NCI-H82 treated with DMSO at 0.1 percent for 48 hours (cell line): ENCODE measurements around the gene NPAT.
"Not testable (repeated sequence)": the region's sequence is repeated elsewhere in the genome, so short reads cannot be mapped to it uniquely, and the experiment has no call there.

Experiments used
- DNase-seq: peaks from one replicate; lab custom pipeline; 2025; ENCODE audit not compliant: unreplicated experiment; lab: John Stamatoyannopoulos, UW

Gene NPAT

GRCh38 chr11:108220721-108221336 is 1.6 kb downstream of the NPAT start:
- DNase-seq: no peak

DNA sequence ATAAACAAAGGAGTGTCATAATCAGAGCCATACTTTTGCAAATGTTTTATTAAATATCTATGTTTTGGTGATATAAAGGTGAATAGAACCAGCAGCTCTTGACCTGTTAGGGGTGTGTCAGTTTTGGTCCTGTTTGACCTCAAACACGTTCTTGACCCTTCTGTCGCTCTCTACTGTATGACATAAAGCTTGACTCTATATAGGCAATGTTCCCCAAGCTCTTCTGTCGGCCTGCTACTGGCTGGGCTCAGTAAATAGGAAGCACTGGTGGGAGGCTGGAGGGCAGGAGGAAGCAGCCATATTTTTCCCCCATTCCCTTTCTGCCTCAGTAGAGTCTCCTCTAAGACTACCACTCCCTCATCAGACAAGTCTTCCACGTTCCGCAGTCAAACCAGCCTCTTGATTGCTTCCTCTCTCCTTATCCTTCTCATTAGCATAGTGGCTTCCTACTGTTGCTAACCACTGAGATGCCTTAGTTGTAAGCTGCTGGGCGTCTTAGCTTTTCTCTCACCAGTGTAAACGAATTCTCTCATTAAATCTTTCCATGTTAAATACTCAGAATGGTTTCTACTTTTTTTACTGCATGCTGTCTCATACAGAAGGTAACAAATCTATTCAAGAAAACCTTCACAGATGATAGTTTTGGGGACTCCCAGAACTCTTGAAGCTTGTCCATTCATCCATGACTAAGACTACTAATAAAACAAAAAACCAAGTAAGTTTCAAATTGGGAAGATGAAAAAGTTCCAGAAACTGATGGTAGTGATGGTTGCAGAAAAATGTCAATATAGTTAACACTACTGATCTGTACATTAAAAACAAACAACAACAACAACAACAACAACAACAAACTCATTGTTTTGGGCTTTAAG is 3.3 kb downstream of the NPAT start:
- DNase-seq: no peak

DNA sequence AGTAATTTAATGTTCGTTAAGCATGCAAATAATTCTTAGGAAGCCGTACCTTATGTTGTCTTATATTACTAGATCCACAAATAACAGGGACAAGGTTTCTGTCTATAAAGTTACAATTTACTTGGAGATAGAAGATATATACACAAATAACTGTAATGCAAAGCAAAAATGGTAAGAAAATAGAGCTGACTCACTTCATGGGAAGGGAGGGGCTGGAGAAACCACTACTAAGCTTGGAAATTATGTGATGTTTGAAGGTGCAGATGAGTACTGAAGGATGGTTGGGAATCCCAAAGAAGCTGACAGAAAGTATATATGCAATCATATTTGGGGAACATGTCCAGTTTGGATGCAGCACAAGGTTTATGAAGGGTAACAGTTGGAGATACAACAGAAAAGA is 4.0 kb downstream of the NPAT start:
- no peak for DNase-seq

DNA sequence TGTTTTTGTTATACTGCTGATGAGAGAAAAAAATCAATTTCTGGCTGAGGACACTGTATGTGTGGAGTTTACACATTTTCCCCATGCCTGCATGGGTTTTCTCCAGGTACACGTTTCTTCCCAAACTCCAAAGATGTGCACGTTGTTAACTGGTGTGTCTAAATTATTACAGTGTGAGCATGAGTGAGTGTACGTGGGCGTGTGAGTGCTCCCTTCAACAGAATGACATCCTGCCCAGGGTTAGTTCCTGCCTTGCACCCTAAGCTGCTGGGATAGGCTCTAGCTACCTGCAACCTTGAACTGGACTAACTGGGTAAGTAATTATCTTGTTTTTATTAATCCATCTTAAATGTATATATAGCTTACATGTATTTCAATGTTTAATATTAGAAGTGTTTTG is 5.5 kb downstream of the NPAT start:
- DNase-seq: no peak

- DNase-seq: no peak
Observed at GRCh38 chr11:108213784-108214183, 8.7 kb downstream of the NPAT start.

GRCh38 chr11:108210441-108210840 is 12.0 kb downstream of the NPAT start:
- no peak for DNase-seq

- no peak for DNase-seq
Observed at GRCh38 chr11:108207683-108208060, 14.8 kb downstream of the NPAT start.

DNA sequence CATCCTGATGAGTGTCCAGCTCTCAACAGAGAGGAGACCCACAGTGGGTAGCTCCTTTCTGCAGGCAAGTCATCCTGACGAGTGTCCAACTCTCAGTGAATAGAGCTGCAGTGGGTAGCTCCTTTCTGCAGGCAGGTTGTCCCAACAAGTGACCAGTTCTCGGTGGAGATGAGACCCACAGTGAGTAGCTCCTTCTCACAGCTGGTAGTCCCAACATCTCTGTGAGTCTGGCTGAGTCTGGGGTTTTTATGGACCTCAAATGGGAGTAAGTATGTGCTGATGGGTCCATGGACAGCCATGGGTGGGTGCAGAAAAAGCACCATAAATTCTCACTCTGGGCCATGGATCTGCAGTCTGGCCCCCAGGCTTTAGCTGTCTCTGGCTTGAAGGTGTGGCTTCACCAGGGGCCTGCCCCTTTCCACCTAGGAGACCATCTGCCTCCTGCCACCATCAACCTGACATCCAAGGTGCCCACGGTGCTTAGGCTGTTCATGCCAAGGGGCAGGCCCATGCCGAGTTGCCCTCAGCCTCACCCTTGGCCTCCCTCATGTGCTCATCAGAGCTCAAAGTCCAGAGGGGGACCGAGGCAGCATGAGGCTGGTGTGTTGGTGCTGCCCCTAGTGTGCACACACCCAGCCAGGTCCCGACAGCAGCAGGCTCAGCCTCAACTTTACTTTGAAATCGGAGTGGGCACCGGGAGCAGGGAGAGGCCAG is 15.3 kb downstream of the NPAT start:
- DNase-seq: no peak

DNA sequence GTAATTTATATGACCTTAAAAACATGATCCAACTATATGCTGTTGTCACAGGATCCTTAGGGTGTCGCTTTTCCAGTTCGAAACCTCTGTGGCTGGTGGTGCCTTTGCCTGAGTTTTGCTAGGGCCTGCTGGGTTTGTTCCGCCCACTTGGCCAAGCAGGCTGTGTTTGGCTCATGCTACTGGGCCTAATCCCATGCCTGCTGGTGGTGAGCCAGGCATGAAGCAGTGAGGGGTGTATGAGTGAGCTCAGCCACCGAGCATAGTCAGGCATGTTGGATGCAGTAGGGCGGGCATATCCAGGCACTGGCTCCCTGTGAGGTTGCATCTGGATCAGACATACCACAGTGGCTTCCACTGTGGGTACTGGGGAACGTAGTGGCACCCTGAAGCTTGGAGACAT is 16.3 kb downstream of the NPAT start:
- no peak for DNase-seq

- no peak for DNase-seq
Observed at GRCh38 chr11:108204929-108205499, 17.4 kb downstream of the NPAT start.

GRCh38 chr11:108204376-108204775 is 18.1 kb downstream of the NPAT start:
- DNase-seq: no peak

DNA sequence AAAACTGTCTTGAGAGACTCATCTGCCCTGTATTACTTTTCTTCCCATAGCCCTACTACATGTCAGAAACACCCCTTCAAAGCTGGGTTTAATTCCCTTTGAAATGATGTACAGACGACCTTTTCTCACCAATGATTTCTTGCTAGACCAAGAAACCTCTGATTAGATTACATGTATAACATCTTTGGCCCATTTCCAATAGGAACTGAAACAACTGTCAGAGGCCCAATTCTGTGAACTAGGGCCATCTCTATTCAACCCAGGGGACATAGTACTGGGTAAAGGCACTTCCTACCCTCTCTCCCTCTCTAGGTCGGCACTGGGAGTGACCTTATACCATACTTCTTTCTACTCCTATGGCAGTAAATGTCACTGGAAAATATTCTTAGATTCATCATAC is 19.4 kb downstream of the NPAT start:
- no peak for DNase-seq

DNA sequence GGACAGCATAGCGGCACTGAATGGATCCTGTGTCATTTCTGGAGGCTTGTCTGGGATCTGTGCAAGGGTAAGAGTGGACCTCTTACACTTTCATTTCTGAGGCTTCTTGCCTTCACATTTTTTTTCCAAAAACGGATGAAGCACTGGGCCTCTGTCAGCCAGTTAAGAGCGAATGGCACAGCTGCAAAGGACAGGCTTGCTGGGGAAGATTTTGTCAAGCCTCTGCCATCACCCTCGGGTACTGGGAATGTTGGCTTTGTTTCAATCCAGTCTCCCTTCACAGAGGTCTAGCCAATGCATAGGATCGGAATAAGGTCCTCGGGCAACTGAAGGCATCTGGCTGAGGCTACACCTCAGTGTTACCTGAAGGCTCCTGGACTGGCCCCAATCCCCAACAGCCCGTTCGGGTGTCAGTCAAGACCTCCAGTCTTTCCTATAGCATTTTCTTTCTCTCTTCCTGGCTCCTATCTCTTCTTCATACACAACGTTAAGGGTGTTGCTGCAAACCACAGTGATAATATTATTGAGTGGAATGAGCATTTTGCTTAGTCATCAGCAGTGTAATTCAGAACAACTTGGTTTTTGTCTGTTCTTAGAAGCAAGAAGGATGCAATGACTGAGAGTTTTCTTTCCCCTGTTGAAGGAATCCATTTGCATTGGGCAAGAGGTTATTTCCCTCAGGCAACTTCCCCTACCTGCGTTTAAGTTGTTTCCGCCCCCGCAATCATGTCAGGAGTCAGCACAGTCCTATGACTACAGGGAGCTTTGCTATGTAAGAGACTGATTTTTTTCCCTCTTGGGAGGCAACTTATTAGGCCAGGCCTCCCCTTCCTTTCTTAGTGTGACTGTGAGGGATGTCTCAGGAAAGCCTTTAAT is 22.8 kb downstream of the NPAT start:
- DNase-seq: no peak

GRCh38 chr11:108198833-108199232 is 23.6 kb downstream of the NPAT start:
- no peak for DNase-seq

- no peak for DNase-seq
Observed at GRCh38 chr11:108197351-108197750, 25.1 kb downstream of the NPAT start.

GRCh38 chr11:108196901-108197300 is 25.5 kb downstream of the NPAT start:
- DNase-seq: no peak

DNA sequence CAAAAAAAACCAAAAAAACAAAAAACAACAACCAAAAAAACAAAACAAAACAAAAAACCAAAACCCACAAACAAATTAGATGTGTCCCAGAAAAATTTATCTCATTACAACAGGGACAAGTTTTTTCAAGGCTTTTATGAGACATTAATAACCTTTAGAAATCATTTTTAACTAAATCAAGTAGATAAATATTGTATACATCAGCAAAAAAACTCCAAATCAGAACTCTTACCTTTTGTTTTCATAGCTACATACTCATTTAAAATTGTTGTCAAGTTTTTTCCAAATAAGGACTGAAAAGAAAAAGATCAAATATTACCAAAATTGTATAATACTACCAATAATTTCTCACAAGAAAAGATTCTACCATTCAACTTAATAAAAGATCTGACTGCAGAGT is 28.7 kb downstream of the NPAT start:
- DNase-seq: no peak

DNA sequence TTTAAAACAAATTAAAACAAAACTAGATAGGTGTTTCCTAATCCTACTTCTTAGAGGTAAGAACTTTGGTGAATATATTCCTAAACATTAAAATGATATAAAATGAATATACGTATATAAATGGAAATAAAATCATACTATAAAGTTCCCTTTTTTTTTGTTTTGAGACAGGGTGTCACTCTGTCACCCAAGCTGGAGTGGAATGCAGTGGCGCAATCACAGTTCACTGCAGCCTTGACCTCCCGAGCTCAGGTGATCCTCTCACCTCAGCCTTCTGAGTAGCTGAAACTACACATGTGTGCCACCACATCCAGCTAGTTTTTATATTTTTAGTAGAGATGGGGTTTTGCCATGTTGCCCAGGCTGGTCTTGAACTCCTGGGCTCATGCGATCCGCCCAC is 44.9 kb downstream of the NPAT start:
- no peak for DNase-seq

DNA sequence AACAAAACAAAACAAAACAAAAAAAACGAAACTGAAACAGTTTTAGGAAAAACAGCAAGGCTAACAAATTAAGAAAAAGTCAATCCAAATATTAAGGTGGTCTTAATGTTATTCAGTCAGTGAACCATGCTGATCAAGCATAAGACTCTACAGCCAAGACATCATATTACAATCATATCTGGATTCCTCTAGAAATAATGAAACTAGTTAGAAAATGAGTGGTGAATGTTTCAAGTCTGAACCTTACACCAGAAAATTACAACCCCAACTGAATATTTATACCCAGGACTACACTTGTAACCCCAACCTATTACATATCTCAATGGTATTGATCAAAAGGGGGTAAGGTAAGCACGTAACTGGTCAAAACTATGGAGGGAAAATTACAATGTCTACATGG is 52.3 kb downstream of the NPAT start:
- DNase-seq: no peak

- no peak for DNase-seq
Observed at GRCh38 chr11:108167624-108168023, 54.8 kb downstream of the NPAT start.

GRCh38 chr11:108162878-108163277 is 59.6 kb downstream of the NPAT start:
- not testable (repeated sequence) for DNase-seq
